GM12878 (cell line): ENCODE results near the gene GARIN5A. TPM values are rescaled to one million over a fixed set of nuclear protein-coding genes. Genes with fewer than 3 reads are reported as not detected.

ENCODE experiments used
- BCL3 ChIP-seq: IDR thresholded peaks from 2 replicates; pipeline ENCODE4 v1.6.1; 2011; ENCODE audit warnings: borderline replicate concordance, low read depth, mild to moderate bottlenecking, moderate library complexity, low read length; ENCODE audit not compliant: insufficient read depth, poor library complexity, severe bottlenecking
- BHLHE40 ChIP-seq, 2 experiments: fragments of 450-650 bp in 1 of 2; IDR thresholded peaks; 2 replicates each; pipeline ENCODE4 v1.6.1; 2011 to 2017; ENCODE audit warnings: low read depth in 2 of 2, borderline replicate concordance in 1 of 2, improper control_type of control experiment in 1 of 2, low read length in 1 of 2, mild to moderate bottlenecking in 1 of 2
- ELK1 ChIP-seq: IDR thresholded peaks from 2 replicates; pipeline ENCODE4 v1.6.1; 2012; ENCODE audit warnings: low read depth, low read length, improper control_type of control experiment
- EP300 ChIP-seq, 2 experiments: fragments of 150-350 bp in 1 of 2; IDR thresholded peaks; 2 replicates each; pipeline ENCODE4 v1.6.1; 2011 to 2012; ENCODE audit warnings: low read depth in 2 of 2, low read length in 2 of 2, borderline replicate concordance in 1 of 2, improper control_type of control experiment in 1 of 2, inconsistent platforms in 1 of 2; ENCODE audit not compliant: control insufficient read depth in 1 of 2
- IRF4 ChIP-seq: IDR thresholded peaks from 2 replicates; pipeline ENCODE4 v1.6.1; 2011; ENCODE audit warnings: low read depth, low read length
- NFYB ChIP-seq: IDR thresholded peaks from 2 replicates; pipeline ENCODE4 v1.6.1; 2011; ENCODE audit warnings: low read depth, mild to moderate bottlenecking, low read length, improper control_type of control experiment, moderate library complexity; ENCODE audit not compliant: insufficient read depth
- POU2F2 ChIP-seq: IDR thresholded peaks from 3 replicates; pipeline ENCODE4 v1.6.1; 2011; ENCODE audit warnings: low read depth, mild to moderate bottlenecking, low read length, borderline replicate concordance
- RELA ChIP-seq: fragments of 450-650 bp; IDR thresholded peaks from 2 replicates; pipeline ENCODE4 v1.8.0; 2014; ENCODE audit warnings: borderline replicate concordance; ENCODE audit not compliant: partially characterized antibody
- SP1 ChIP-seq: IDR thresholded peaks from one replicate; pipeline ENCODE4 v1.6.1; 2011; ENCODE audit warnings: low read depth, low read length
- TARDBP ChIP-seq: IDR thresholded peaks from 2 replicates; pipeline ENCODE4 v1.6.1; 2016; ENCODE audit warnings: borderline replicate concordance
- ZNF384 ChIP-seq: IDR thresholded peaks from 2 replicates; pipeline ENCODE4 v1.6.1; 2012; ENCODE audit warnings: low read depth, mild to moderate bottlenecking, low read length, improper control_type of control experiment, borderline replicate concordance
- polyA plus RNA-seq, 11 experiments: library from polyadenylated mRNA; depleted of rRNA in 4 of 11; unstranded in 6 of 11; stranded (reverse) in 5 of 11; fragments of >200 nt; fragmentation: Nextera tagmentation in 4 of 11; fragmentation: Illumina TruSeq in 1 of 11; extraction: Ambion mirVana in 4 of 11; extraction: Trizol in 1 of 11; gene quantifications; 1 replicate in 1 of 11; 2 replicates in 10 of 11; pipeline versions ENCODE4 v1.2.1 to v1.2.3, GENCODE V29; 2011 to 2016; ENCODE audit warnings: inconsistent platforms in 2 of 11, missing spikeins in 2 of 11, low read depth in 1 of 11
- total RNA-seq, 4 experiments: library from RNA; depleted of rRNA in 3 of 4; stranded (reverse); fragments of >200 nt in 3 of 4; fragmentation: Illumina TruSeq in 1 of 4; extraction: Trizol in 1 of 4; gene quantifications; 2 replicates each; pipeline versions ENCODE4 v1.2.1 to v1.2.3, GENCODE V29; 2013 to 2021
- TF ChIP-seq, protein P1 (sequence below), 3 experiments: IDR thresholded peaks in 2 of 3; conservative IDR thresholded peaks in 1 of 3; 2 replicates each; pipeline ENCODE4 v1.5.1; 2011; ENCODE audit warnings: low read depth in 3 of 3, low read length in 3 of 3, mild to moderate bottlenecking in 3 of 3, control low read depth in 2 of 3, moderate library complexity in 2 of 3, inconsistent platforms in 1 of 3, mixed read lengths in 1 of 3; ENCODE audit not compliant: control insufficient read depth in 2 of 3, insufficient read depth in 1 of 3; ENCODE audit errors: extremely low read depth in 1 of 3

Gene GARIN5A
- total and polyA plus RNA-seq, 10 of the 15 experiments (the other 5 are each of a cell fraction or from before 2014, with no cell fraction given) = 0.18 to 1.2 (median 0.24) TPM; not detected in 6

- TF ChIP-seq, protein P1, sequence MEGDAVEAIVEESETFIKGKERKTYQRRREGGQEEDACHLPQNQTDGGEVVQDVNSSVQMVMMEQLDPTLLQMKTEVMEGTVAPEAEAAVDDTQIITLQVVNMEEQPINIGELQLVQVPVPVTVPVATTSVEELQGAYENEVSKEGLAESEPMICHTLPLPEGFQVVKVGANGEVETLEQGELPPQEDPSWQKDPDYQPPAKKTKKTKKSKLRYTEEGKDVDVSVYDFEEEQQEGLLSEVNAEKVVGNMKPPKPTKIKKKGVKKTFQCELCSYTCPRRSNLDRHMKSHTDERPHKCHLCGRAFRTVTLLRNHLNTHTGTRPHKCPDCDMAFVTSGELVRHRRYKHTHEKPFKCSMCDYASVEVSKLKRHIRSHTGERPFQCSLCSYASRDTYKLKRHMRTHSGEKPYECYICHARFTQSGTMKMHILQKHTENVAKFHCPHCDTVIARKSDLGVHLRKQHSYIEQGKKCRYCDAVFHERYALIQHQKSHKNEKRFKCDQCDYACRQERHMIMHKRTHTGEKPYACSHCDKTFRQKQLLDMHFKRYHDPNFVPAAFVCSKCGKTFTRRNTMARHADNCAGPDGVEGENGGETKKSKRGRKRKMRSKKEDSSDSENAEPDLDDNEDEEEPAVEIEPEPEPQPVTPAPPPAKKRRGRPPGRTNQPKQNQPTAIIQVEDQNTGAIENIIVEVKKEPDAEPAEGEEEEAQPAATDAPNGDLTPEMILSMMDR (IDR thresholded peaks at IDR 0.05 in 2 of 3, conservative IDR thresholded peaks at IDR 0.05 in 1 of 3; ENCODE audit: control insufficient read depth in 2 of 3, extremely low read depth in 1 of 3, insufficient read depth in 1 of 3, low read depth in 3 of 3, low read length in 3 of 3) = no peak
- TF ChIP-seq RELA (peak; percentile 55), ELK1 (no peak), NFYB (peak; percentile 79), SP1 (peak; percentile 52), BHLHE40 (IDR thresholded peaks at IDR 0.05; ENCODE audit: borderline replicate concordance in 1 of 2, low read depth in 2 of 2, low read length in 1 of 2) (peak; percentile 68 to 79), IRF4 (no peak), EP300 (IDR thresholded peaks at IDR 0.05; ENCODE audit: borderline replicate concordance in 1 of 2, control insufficient read depth in 1 of 2, low read depth in 2 of 2, low read length in 2 of 2) (0 out of 4 replicates have a peak, but pooled peaks of 1 of the 2 experiments have one; percentile 23), POU2F2 (peak; percentile 66; the same call in 2 of the 3 replicates), TARDBP (no peak), ZNF384 (no peak), BCL3 (peak; percentile 11)
Measured at GRCh38 chr19:50431343-50432220, 45.1 kb downstream of the GARIN5A start (continued).
